Esophagus muscularis mucosa (tissue), 2 donors: ENCODE data around the gene SNTB2.

Experiments
- EP300 ChIP-seq: sonication (generic); formaldehyde crosslinking; IDR thresholded peaks from one replicate; pipeline ENCODE4 v1.6.1; 2017; ENCODE audit warnings: antibody characterized with exemption
- POLR2A ChIP-seq: fragments of 450-650 bp; IDR thresholded peaks from one replicate; pipeline ENCODE4 v1.6.1; 2017; ENCODE audit warnings: antibody characterized with exemption, moderate library complexity, mild to moderate bottlenecking, low read depth

- no peak for TF ChIP-seq POLR2A
- no peak for TF ChIP-seq EP300
These were observed 133.1 kb downstream of the SNTB2 start for GRCh38 chr16:69319826-69320739.
